Measurements from ENCODE around the gene DDX47. TPM values are rescaled to one million over a fixed set of nuclear protein-coding genes. Genes with fewer than 3 reads are reported as not detected.
"Not testable (repeated sequence)": the region's sequence is repeated elsewhere in the genome, so short reads cannot be mapped to it uniquely, and the experiment has no call there.

Gene DDX47
- total RNA-seq, 1 donor from 2014 or later, result 69.3 TPM

DNA sequence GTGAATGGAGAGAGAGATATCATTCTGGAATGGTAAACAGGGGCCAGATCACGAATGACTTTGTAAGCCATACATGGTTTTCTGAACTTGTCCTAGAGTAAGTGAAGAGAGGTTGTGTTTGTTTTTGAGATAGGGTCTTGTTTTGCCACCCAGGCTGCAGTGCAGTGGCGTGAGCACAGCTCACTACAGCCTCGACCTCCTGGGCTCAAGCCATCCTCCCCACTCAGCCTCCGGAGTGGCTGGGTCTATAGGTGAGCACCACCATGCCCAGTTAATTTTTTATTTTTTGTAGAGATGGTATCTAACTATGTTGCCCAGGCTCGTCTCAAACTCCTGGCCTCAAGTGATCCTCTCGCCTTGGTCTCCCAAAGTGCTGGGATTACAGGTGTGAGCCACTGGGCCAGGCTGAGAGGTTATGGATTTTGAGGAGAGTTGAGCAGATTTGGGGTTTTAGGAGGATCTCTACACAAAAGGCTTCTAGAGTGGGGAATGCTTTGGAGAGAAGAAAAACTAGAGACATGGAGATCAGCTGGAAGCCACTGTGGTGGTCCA lies 58.5 kb downstream of the DDX47 start:
- peaks cover 2% of the 10 kb centered on the region for H3K36me3 Mint-ChIP-seq (ENCODE audit: low read depth)
- peaks cover 5% of the 10 kb centered on the region for H3K4me1 Mint-ChIP-seq
- no peak overlapping the region for H3K27ac Mint-ChIP-seq (ENCODE audit: unreplicated experiment)
- DNase-seq (ENCODE audit: low read depth, low spot score), result no peak
- no peaks in the 10 kb centered on the region for H3K27me3 Mint-ChIP-seq (ENCODE audit: low read depth)
- TF ChIP-seq, protein P1, sequence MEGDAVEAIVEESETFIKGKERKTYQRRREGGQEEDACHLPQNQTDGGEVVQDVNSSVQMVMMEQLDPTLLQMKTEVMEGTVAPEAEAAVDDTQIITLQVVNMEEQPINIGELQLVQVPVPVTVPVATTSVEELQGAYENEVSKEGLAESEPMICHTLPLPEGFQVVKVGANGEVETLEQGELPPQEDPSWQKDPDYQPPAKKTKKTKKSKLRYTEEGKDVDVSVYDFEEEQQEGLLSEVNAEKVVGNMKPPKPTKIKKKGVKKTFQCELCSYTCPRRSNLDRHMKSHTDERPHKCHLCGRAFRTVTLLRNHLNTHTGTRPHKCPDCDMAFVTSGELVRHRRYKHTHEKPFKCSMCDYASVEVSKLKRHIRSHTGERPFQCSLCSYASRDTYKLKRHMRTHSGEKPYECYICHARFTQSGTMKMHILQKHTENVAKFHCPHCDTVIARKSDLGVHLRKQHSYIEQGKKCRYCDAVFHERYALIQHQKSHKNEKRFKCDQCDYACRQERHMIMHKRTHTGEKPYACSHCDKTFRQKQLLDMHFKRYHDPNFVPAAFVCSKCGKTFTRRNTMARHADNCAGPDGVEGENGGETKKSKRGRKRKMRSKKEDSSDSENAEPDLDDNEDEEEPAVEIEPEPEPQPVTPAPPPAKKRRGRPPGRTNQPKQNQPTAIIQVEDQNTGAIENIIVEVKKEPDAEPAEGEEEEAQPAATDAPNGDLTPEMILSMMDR (conservative IDR thresholded peaks at IDR 0.05), result no peak
- H3K9me3 Mint-ChIP-seq, result no peaks in the 10 kb centered on the region
- H3K4me3 Mint-ChIP-seq, result no peak overlapping the region

DNA sequence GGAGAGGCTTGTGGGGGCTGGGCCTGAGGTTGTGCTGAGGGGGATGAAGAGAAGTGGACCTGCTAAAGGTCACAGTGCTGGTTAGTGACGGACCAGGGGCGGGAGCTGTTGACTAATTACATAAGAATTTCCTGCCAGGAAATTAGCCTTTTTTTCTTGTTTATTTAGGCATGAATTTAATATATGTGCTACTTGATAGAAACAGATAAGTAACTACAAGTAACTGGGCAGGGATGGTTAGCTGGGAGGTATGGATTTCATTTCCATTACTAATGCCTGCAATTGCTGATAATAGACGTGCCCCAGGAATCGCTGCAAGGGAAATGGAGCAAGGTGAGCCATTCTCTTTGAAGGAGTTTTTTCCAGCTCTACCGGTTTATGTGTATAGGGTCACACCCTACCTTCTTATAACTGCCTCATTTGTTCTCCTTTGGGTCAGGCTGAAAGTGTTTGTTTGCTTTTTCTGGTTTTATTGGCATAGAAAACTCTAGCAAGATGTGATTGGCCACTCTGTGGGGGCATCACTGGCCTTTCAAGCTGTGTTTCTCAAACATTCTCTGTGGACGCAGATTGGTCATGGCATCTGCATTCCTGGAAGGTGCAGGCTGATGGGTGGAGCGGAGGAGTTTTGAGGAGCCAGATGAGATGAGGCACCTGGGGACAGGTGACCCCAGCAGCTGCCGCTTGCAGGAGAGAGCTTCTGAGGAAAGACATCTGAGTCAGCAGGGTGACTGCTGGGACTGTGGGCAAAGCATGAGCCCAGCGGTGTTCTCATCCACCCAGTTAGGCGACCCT lies 59.2 kb downstream of the DDX47 start:
- DNase-seq (ENCODE audit: low read depth, low spot score), result no peak
- H3K4me1 Mint-ChIP-seq, result peaks cover 5% of the 10 kb centered on the region
- TF ChIP-seq, protein P1 (conservative IDR thresholded peaks at IDR 0.05), result no peak
- peak overlapping the region; percentile 73 for H3K27ac Mint-ChIP-seq (ENCODE audit: unreplicated experiment)
- peaks cover 2% of the 10 kb centered on the region for H3K36me3 Mint-ChIP-seq (ENCODE audit: low read depth)
- no peaks in the 10 kb centered on the region for H3K27me3 Mint-ChIP-seq (ENCODE audit: low read depth)
- H3K4me3 Mint-ChIP-seq, result no peak overlapping the region
- no peaks in the 10 kb centered on the region for H3K9me3 Mint-ChIP-seq

DNA sequence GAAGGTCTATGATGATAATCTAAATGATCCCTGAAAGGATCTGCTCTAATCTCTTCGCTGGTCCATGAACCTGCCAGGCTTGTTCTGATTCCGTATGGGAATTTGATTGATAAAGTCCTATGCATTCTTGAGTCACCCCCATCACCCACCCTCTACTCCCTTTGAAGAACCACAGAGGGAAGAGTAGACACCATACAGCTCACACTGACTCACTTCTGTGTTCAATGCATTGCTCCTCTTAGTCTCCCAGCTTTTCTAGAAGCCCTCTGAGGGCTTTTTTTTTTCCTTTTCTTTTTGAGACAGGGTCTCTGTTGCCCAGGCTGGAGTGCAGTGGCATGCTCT lies 59.8 kb downstream of the DDX47 start:
- H3K27ac Mint-ChIP-seq (ENCODE audit: unreplicated experiment), result no peak overlapping the region
- H3K36me3 Mint-ChIP-seq (ENCODE audit: low read depth), result peaks cover 2% of the 10 kb centered on the region
- TF ChIP-seq, protein P1 (conservative IDR thresholded peaks at IDR 0.05), result no peak
- peaks cover 5% of the 10 kb centered on the region for H3K4me1 Mint-ChIP-seq
- no peak for DNase-seq (ENCODE audit: low read depth, low spot score)
- no peak overlapping the region for H3K4me3 Mint-ChIP-seq
- H3K27me3 Mint-ChIP-seq (ENCODE audit: low read depth), result no peaks in the 10 kb centered on the region
- no peaks in the 10 kb centered on the region for H3K9me3 Mint-ChIP-seq

DNA sequence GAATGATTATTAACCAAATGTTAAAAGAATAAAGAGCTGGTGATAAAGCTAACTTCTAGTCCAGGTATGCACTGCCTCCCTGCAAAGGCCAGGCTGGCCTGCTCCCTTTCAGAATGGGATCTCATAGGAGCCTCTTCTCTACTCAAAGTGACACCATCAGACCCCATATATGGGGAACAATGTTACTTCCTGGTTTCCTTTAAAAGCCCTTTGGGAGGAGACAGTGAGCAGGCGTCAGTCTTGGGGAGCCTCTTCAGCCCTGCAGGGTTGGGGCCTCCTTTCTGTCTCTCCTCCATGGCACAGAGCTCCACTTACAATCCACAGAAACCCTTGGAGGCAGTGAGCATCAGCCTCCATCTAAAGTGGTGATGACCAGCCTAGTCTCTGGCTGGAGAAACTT lies 60.9 kb downstream of the DDX47 start:
- Mint-ChIP-seq H3K27me3 (ENCODE audit: low read depth) (no peaks in the 10 kb centered on the region), H3K4me1 (peaks cover 5% of the 10 kb centered on the region), H3K9me3 (no peaks in the 10 kb centered on the region), H3K4me3 (no peak overlapping the region), H3K36me3 (ENCODE audit: low read depth) (peaks cover 2% of the 10 kb centered on the region), H3K27ac (ENCODE audit: unreplicated experiment) (no peak overlapping the region)
- TF ChIP-seq, protein P1 (conservative IDR thresholded peaks at IDR 0.05), result no peak
- DNase-seq (ENCODE audit: low read depth, low spot score), result no peak

DNA sequence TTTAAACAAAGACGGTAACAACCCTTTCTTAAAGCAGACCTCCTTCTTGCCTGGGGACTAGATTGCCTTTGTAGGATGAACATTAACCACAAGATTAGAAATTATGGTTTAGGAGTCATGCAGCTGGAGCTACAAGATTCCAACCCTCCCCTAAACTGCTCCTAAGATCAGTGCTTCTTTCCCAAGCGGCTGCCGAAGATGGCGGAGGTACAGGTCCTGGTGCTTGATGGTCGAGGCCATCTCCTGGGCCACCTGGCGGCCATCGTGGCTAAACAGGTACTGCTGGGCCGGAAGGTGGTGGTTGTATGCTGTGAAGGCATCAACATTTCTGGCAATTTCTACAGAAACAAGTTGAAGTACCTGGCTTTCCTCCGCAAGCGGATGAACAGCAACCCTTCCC lies 62.2 kb downstream of the DDX47 start:
- H3K4me1 Mint-ChIP-seq; H3K27me3 Mint-ChIP-seq (ENCODE audit: low read depth); H3K9me3 Mint-ChIP-seq; H3K36me3 Mint-ChIP-seq (ENCODE audit: low read depth); H3K27ac Mint-ChIP-seq (ENCODE audit: unreplicated experiment); DNase-seq (ENCODE audit: low read depth, low spot score); H3K4me3 Mint-ChIP-seq: not testable (repeated sequence)

DNA sequence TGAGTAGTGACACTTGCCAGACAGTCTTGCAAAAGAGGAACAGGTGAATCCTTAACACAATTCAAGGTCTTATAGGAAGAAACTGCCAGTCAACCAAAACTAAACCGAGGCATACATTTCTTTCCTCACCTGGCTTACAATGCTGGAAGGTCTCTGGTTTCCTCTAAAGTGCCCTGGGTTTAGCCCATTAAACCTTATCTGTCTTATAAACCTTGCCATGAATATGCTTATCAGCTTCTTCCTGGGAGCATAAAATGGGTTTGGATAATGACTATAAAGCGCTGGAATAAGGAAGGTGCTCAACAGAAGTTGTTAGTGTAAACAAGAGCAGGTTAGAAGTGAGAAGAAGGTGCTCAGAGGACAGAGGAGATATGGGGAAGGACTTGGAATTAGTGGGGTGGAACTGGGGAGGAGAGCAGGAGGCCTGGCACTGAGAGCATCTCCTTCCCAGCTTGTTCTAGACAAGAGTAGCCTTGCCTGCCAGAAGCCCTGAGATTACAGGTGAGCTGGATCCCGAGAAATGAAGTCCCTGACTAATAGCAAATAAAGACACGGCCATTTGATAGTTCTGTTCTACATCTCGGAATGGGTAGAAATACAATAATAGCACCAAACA lies 64.1 kb downstream of the DDX47 start:
- no peak for DNase-seq (ENCODE audit: low read depth, low spot score)
- TF ChIP-seq, protein P1 (conservative IDR thresholded peaks at IDR 0.05), result no peak
- Mint-ChIP-seq H3K4me3 (no peak overlapping the region), H3K9me3 (no peaks in the 10 kb centered on the region), H3K4me1 (no peaks in the 10 kb centered on the region), H3K36me3 (ENCODE audit: low read depth) (peaks cover 2% of the 10 kb centered on the region), H3K27ac (ENCODE audit: unreplicated experiment) (no peak overlapping the region), H3K27me3 (ENCODE audit: low read depth) (no peaks in the 10 kb centered on the region)

Data from neural crest cell (in vitro differentiated cells).